Gastrocnemius medialis (tissue), 4 donors: ENCODE measurements around the gene SCARB2.

Experiments
- CTCF ChIP-seq, 5 experiments: fragments of 450-650 bp in 3 of 5; fragments of 200-600 bp in 2 of 5; sonication (generic) in 2 of 5; IDR thresholded peaks in 4 of 5; conservative IDR thresholded peaks in 1 of 5; 1 replicate in 4 of 5; 2 replicates in 1 of 5; pipeline ENCODE4 v1.5.1; 2016 to 2019; ENCODE audit warnings: antibody characterized with exemption in 5 of 5, mild to moderate bottlenecking in 3 of 5, moderate library complexity in 3 of 5
- POLR2A ChIP-seq, 2 donors: fragments of 450-650 bp; IDR thresholded peaks; one replicate each; pipeline ENCODE4 v1.6.1; 2017; ENCODE audit warnings: antibody characterized with exemption in 2 of 2, mild to moderate bottlenecking in 2 of 2, moderate library complexity in 2 of 2

GRCh38 chr4:76204936-76205335 lies 8.7 kb downstream of the SCARB2 start:
- TF ChIP-seq CTCF (IDR thresholded peaks at IDR 0.05 in 4 of 5, conservative IDR thresholded peaks at IDR 0.05 in 1 of 5) (no peak), POLR2A (IDR thresholded peaks at IDR 0.05) (no peak)
